ENCODE results near the gene RPTOR.
"Not testable (repeated sequence)": the region's sequence is repeated elsewhere in the genome, so short reads cannot be mapped to it uniquely, and the experiment has no call there.

RPTOR gene

GRCh38 chr17:80790981-80791742 lies 246.5 kb downstream of the RPTOR start:
- no peak for DNase-seq

DNA sequence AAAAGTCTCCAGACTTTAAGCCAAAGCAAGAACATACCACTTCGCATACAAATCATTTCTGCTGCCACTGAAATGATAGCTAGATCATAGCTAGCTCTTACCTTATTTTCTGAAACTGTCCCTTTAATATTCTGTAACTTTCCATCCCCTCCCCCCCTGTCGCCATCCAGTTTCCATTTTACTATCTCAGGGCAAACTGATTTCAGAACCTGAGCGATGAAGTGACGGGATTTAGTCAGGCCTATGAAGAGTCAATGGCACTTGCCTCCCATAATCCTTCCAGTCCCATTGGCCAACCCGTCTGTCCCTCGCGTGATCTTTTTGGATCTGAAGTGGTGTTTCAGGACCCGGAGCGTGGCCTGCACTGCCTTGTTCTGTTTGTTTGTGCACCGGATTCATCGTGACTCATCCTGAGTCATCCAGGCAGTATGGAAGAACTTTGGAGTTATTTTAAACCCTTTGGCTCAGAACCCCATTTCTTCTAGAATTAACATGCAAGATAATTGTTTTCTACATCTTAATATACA lies 247.2 kb downstream of the RPTOR start:
- DNase-seq, result peak; percentile 96

- peak; percentile 30 for DNase-seq
Measured at GRCh38 chr17:80792373-80792781, 247.7 kb downstream of the RPTOR start.

GRCh38 chr17:80793421-80793820 lies 248.8 kb downstream of the RPTOR start:
- DNase-seq, result no peak

- DNase-seq, result peak; percentile 70
Measured at GRCh38 chr17:80793851-80794267, 249.2 kb downstream of the RPTOR start.

DNA sequence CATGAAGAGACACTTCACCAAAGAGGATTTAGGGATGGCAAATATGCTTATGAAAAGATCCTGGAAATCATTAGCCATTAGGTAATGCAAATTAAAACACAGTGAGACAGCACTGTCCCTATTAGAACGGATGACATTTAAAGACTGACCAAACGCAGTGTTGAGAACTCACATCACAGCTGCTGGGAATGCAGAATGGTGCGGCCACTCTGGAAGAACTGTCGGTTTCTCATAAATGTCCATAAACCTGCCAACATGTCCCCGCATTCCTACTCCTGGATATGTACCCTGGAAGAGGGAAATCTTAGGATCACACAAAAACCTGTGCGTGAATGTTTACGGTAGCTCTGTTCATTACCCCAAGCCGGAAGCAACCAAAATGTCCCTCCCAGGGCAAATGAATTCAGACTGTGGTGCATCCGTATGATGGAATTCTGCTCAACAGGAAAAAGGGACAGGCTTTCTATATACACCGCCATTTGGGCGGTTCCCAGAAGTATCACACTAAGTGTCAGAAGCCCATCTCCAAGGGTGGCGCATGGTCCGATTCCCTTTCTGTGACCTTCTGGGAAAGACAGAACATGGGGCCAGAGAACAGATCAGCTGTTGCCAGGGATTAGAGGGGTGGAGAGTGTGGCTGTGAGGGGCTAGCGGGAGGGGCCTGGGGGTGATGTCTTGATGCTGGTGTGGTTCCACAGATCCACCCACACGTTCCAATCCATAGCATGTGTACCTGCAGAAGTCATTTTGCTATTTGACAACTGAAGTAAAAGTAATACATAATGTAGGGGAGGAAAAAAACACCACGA lies 249.8 kb downstream of the RPTOR start:
- DNase-seq, result no peak

GRCh38 chr17:80795090-80795580 lies 250.5 kb downstream of the RPTOR start:
- no peak for DNase-seq

DNA sequence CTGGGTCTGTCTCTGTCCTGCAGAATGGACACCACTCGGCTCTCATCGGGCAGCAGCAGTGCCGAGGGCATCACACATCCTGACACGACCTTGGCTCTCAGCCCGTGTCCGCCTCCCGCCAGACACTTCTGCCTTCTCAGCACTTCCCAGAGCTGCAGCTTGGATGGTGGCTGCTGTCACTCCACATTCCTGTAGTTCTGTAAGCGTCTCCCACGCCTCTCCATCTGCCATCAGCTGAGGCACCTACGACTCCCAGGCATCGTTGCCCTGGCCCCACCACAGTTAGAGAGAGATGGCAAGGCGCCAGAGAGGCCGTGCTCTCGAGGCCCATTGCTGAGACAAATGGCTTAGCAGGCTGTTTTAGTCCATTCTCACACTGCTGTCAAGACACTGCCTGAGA lies 251.1 kb downstream of the RPTOR start:
- DNase-seq, result no peak

GRCh38 chr17:80796430-80796861 lies 251.8 kb downstream of the RPTOR start:
- no peak for DNase-seq

DNA sequence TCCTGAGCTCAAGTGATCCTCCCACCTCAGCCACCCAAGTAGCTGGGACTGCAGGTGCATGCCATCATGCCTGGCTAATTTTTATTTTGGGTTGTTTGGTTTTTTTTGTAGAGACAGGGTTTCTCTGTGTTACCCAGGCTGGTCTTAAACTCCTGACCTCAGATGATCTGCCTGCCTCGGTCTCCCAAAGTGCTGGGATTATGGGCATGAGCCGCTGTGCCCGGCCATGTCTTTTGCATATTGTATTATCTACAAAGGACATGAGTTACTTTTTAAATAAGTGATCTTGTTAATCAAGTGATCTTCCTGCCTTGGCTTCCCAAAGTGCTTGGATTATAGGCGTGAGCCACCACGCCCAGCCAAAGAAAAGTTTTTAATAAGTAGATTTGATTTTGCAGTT lies 252.6 kb downstream of the RPTOR start:
- DNase-seq, result not testable (repeated sequence)

GRCh38 chr17:80797741-80798594 lies 253.3 kb downstream of the RPTOR start:
- no peak for DNase-seq

DNA sequence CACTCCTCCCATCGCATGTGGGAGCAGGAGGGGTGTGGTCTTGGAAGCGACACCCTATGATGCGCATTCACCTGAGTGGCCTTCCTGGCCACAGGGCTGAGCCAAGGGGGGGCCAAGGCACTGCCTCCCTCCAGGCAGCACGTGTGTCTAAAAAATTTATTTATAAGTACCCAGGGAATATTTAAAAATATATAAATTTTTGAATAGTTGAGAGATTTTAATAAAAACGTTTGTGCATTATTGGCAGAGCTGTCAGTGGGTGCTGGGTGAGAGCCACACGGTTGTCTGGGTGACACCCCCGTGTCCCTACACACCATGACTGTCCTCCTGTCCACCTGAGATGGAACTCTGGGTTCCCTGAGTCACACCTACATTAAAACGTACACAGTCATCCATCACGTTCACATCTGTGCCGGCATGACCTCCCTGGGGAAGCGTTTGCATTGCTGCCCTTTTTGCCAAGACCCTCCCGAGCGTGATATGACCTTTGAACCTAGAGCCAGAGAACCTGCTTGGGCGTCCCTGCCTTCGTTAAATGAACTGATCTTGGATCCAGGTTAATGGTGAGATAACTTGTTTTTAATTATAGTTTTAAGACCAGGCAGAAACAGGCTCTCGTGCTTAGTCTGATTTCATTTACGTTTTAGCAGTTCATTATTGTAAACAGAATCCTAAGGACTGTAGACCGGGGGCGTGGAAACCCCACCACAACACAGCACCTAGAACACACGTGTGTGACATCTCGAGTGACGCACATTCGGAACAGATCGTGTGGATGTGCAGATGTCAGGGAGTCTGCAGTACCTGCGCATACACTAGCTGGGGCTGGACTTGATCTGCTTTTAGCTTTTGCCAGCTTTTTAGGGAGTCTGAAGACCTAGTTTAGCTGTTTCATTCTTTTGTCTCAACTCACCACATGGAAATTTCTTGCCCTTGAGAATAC lies 254.2 kb downstream of the RPTOR start:
- DNase-seq, result no peak

GRCh38 chr17:80799538-80800480 lies 255.2 kb downstream of the RPTOR start:
- no peak for DNase-seq

DNA sequence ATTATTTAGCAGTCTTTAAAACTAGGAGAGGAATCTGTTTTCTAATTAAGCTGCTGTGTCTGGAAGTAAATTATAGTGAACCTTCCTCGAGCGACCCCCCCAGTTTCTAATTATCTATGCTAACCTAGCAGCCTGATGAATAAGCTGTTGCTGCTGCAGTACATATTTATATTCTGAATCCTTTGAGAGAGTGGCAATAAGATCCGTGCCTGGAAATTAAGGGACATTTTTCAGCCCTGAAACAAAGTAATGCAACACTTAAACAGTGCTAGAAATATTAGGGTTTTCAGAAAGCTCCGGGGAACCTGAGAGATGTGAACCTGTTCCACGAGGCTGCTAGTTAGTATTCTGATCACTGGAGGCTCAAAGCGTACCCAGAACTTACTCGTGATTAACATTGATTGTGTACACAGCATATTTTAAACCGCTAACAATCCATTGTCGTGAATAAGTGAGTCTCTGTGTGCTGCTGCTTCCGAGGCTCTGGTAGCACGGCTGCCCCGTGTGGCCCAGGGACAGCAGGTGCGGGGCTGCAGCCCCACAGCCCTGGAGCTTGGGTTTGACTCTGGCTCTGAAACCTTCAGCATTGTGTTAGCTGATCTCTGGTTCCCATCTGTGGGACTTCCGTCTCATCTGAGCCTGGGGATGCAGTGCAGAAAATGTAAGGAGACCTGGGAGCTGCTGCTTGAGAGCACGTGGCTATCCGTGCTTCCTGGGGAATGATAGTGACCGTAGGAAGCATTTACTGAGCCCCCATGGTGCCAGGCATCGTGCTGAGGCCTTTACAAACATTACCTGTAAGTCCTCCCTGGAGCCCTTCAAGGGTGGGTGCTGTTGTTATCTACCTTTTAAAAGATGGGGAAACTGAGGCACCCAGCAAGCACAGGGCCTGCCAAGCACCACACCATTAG lies 256.1 kb downstream of the RPTOR start:
- no peak for DNase-seq

DNA sequence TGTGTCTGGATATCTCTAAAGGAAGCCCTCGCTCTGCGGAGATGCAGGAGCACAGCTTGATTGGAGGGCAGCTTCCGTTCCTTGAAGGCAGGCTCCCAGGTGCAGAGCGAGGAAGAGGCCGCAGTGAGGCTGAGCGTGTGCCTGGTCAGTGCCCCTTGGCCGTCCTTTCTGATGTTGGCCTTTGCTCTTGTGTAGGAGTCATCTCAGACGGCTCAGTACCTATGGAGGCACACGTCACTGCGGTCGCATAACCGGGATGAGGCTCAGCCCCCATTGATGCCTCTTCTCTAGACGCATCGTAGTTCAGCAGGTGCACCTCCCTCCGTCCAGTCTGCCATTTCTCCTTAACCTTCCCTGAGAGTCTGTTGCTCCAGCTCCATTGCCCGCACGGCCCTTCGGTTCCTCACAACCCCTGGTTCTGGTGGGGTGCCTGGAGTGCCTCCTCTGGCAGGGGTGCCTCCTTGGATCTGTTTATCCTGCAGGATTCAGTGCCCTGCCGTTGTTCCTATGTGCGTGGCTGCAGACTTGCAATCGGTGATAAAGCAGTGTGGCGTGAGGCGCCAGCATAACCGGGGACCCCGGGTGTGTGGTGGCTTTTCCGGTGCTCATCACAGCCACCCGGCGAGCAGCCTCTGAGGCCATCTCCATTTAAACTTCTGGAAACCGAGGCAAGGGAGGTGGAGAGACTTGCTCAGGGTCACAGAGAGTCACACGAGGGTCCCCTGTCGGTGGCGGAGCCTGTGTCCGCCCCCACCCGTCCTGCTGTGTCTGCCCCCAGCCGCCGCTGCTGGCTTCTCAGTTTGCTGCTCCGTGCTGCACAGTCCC lies 258.2 kb downstream of the RPTOR start:
- no peak for DNase-seq

DNA sequence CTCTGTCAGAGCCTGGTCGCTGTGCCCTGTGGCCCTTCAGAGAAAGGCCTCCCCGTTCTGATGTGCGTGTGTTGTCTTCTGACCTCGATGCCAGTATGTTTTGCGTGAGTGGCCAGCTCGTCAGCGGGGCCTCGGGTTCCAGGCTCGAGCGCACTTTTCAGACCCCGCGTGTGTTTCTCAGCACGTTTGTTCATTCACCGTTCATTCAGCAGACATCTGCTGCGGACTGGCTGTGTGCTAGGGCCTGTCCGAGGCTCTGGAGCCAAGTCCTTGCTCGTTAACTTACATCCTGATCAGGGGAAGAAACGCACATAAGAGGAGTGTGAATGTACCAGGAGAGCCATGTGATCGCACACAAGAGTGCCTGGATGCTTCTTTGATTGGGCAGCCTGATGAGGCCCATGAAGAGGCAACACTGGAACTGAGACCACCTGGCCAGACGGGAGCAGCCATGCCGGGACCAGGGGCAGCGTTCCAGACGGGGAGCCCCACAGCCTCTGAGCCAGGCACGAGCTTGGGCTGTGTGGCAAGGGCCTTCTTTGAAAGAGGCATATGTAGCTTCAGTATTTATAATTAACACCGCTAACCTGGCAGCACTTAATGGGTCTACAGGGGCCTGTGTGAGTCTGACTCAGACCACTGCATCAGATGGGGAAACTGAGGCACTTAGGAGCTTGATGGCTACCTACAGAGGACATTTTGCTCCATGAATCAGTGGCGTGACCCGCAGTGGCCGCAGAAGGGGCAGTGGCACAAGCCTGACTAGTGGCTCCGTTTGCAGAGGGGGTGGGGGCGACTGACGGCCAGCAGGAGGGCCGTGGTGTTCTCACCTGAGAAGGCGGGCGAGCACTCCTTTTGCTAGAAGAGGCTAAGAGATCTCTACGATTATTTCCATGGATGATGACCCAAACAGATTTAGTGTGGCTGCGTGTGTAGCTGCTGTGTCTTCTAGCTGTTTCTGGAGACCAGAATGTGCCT lies 259.1 kb downstream of the RPTOR start:
- DNase-seq, result no peak

GRCh38 chr17:80804466-80804865 lies 259.8 kb downstream of the RPTOR start:
- DNase-seq, result no peak
